ENCODE measurements around the gene ZBTB7C.

DNA sequence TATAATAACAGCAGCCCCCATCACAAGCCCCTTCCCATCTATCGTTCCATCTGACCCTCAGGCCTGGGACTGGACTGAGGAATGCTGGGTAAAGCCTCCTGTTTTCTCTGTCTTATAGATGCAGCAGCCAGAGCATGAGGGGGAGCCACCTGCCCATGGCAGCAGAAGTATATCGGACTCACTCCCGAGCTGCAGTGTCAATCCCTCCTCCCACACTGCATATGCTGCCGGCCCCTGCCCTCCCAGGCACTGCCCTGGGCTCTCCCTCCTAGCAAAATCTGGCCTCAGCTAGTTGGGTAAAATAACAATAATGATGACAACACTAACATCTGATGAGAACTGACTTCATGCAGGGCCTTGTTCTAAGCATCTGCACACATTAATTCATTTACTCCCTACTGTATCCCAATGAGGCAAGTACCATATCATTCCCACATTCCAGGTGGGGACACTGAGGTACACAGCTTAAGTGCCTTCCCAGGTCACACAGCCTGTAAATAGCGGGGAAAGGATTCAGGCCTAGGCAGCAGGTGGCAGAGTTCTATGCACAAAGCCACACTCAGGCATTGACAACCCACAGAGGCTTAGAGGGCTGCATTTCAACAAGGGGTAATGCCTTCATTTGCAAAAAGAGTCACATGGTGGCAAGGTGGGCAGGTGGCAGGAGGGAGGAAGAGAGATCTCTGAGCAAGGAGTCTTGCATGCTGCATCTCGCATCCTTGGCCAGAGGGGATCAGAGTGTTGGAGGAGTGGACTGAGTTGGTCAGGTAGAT, 190.0 kb downstream of the ZBTB7C start:
- TF ChIP-seq, protein P1, sequence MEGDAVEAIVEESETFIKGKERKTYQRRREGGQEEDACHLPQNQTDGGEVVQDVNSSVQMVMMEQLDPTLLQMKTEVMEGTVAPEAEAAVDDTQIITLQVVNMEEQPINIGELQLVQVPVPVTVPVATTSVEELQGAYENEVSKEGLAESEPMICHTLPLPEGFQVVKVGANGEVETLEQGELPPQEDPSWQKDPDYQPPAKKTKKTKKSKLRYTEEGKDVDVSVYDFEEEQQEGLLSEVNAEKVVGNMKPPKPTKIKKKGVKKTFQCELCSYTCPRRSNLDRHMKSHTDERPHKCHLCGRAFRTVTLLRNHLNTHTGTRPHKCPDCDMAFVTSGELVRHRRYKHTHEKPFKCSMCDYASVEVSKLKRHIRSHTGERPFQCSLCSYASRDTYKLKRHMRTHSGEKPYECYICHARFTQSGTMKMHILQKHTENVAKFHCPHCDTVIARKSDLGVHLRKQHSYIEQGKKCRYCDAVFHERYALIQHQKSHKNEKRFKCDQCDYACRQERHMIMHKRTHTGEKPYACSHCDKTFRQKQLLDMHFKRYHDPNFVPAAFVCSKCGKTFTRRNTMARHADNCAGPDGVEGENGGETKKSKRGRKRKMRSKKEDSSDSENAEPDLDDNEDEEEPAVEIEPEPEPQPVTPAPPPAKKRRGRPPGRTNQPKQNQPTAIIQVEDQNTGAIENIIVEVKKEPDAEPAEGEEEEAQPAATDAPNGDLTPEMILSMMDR (IDR thresholded peaks at IDR 0.05; ENCODE audit: insufficient read depth, low read length, poor library complexity, severe bottlenecking) = no peak
- no peak for TF ChIP-seq EZH2phosphoT487 (conservative IDR thresholded peaks at IDR 0.05; ENCODE audit: low read length)

Measured in SU-DHL-6 (cell line).